HCT116 (cell line): ENCODE results near the gene ZNF83. TPM values are rescaled to one million over a fixed set of nuclear protein-coding genes. Genes with fewer than 3 reads are reported as not detected.

Source experiments
- ATAC-seq: fragments of 200-7000 bp; cut with Tn5 transposase; 2 replicates; pipeline ENCODE4 v1.9.1; 2020; ENCODE audit warnings: mild to moderate bottlenecking, moderate library complexity
- BruUV-seq: library from RNA; stranded (reverse); fragments of 400-500 nt; replicated peaks from 2 replicates; lab custom pipeline; 2021; lab: Mats Ljungman, UMichigan
- CTCF ChIA-PET: fragments of 300-600 bp; sonication (Branson Sonifier 250); formaldehyde crosslinking; loops from one replicate; lab custom pipeline; 2021; ENCODE audit warnings: antibody characterized with exemption; lab: Charles Lee
- POLR2A ChIA-PET: fragments of 300-600, 350-600 bp; sonication (Branson Sonifier 250); formaldehyde crosslinking; loops from one replicate; lab custom pipeline; 2021; ENCODE audit warnings: antibody characterized with exemption; lab: Charles Lee
- RAD21 ChIA-PET, 2 experiments: fragments of 300-600 bp; sonication (Branson Sonifier 250); formaldehyde crosslinking; loops; one replicate each; lab custom pipeline; 2023; ENCODE audit warnings: low total read pairs in 2 of 2; ENCODE audit not compliant: uncharacterized antibody in 2 of 2, unreplicated experiment in 2 of 2, low non-redundant PET in 1 of 2; lab: Charles Lee
- DNase-seq: peaks from one replicate; pipeline ENCODE4 v3.0.0-alpha.2; 2010; ENCODE audit warnings: low read depth, low spot score
- H2AFZ ChIP-seq: fragments of 200-600 bp; shearing (Covaris generic), sonication (generic); 2 replicates; pipeline ENCODE4 v1.6.1; 2017; ENCODE audit warnings: low read depth, mixed run types, mixed read lengths, antibody characterized with exemption, low read length; ENCODE audit not compliant: poor library complexity, severe bottlenecking
- H3K27ac ChIP-seq: 2 replicates; pipeline ENCODE4 v1.5.1; 2012; ENCODE audit warnings: low read depth, low read length
- H3K27me3 ChIP-seq: fragments of 200-600 bp; sonication (generic); 2 replicates; pipeline ENCODE4 v1.6.1; 2016; ENCODE audit warnings: mixed run types, low read length, mixed read lengths; ENCODE audit not compliant: insufficient read depth
- H3K36me3 ChIP-seq, 2 experiments: fragments of 200-500 bp in 1 of 2; fragments of 200-600 bp in 1 of 2; sonication (Bioruptor generic) in 1 of 2; sonication (generic) in 1 of 2; 2 replicates each; pipeline versions ENCODE4 v1.5.1 to v1.6.1; 2014 to 2016; ENCODE audit warnings: low read length in 2 of 2, inconsistent platforms in 1 of 2, mixed read lengths in 1 of 2, mixed run types in 1 of 2; ENCODE audit not compliant: insufficient read depth in 2 of 2, control insufficient read depth in 1 of 2
- H3K4me1 ChIP-seq, 2 experiments: fragments of 200-600 bp in 1 of 2; sonication (generic) in 1 of 2; 2 replicates each; pipeline versions ENCODE4 v1.5.1 to v1.6.1; 2012 to 2017; ENCODE audit warnings: low read length in 2 of 2, inconsistent platforms in 1 of 2, mild to moderate bottlenecking in 1 of 2, mixed read lengths in 1 of 2, mixed run types in 1 of 2, moderate library complexity in 1 of 2; ENCODE audit not compliant: insufficient read depth in 2 of 2, control insufficient read depth in 1 of 2
- H3K4me2 ChIP-seq: fragments of 200-600 bp; sonication (generic); 2 replicates; pipeline ENCODE4 v1.6.1; 2017; ENCODE audit warnings: mixed run types, low read length, mixed read lengths
- H3K4me3 ChIP-seq, 2 experiments: fragments of 200-600 bp in 1 of 2; sonication (generic) in 1 of 2; replicated peaks in 1 of 2; 2 replicates each; pipeline ENCODE4 v1.5.1; 2011 to 2016; ENCODE audit warnings: low read length in 2 of 2, control low read depth in 1 of 2, low read depth in 1 of 2, mild to moderate bottlenecking in 1 of 2, mixed read lengths in 1 of 2, mixed run types in 1 of 2
- H3K79me2 ChIP-seq: fragments of 200-600 bp; sonication (generic); 2 replicates; pipeline ENCODE4 v1.6.1; 2017; ENCODE audit warnings: mild to moderate bottlenecking, mixed run types, low read length, moderate library complexity, mixed read lengths; ENCODE audit not compliant: insufficient read depth
- H3K9ac ChIP-seq: fragments of 200-600 bp; sonication (generic); 2 replicates; pipeline ENCODE4 v1.6.1; 2016; ENCODE audit warnings: low read length, mixed read lengths
- H3K9me2 ChIP-seq: fragments of 200-600 bp; sonication (generic), shearing (Covaris generic); 2 replicates; pipeline ENCODE4 v1.6.1; 2017; ENCODE audit warnings: mixed run types, mild to moderate bottlenecking, moderate library complexity; ENCODE audit not compliant: insufficient read depth
- H3K9me3 ChIP-seq, 2 experiments: fragments of 200-500 bp in 1 of 2; fragments of 200-600 bp in 1 of 2; sonication (Bioruptor generic) in 1 of 2; sonication (generic) in 1 of 2; 2 replicates each; pipeline ENCODE4 v1.6.1; 2014 to 2017; ENCODE audit warnings: low read length in 2 of 2, mixed read lengths in 2 of 2, inconsistent platforms in 1 of 2, low read depth in 1 of 2, mild to moderate bottlenecking in 1 of 2, mixed run types in 1 of 2, moderate library complexity in 1 of 2; ENCODE audit not compliant: control insufficient read depth in 1 of 2, insufficient read depth in 1 of 2
- H4K20me1 ChIP-seq: fragments of 200-600 bp; sonication (generic), shearing (Covaris generic); 2 replicates; pipeline ENCODE4 v1.6.1; 2017; ENCODE audit warnings: mixed run types, mild to moderate bottlenecking, moderate library complexity; ENCODE audit not compliant: insufficient read depth
- ATF3 ChIP-seq: IDR thresholded peaks from 2 replicates; pipeline ENCODE4 v1.6.1; 2012
- CBX3 ChIP-seq: IDR thresholded peaks from 2 replicates; pipeline ENCODE4 v1.6.1; 2012; ENCODE audit warnings: low read depth
- EGR1 ChIP-seq: IDR thresholded peaks from 2 replicates; pipeline ENCODE4 v1.6.1; 2012; ENCODE audit warnings: low read depth
- ELF1 ChIP-seq: IDR thresholded peaks from 2 replicates; pipeline ENCODE4 v1.6.1; 2012; ENCODE audit warnings: low read depth, borderline replicate concordance
- EZH2 ChIP-seq: fragments of 200-600 bp; sonication (generic); IDR thresholded peaks from 2 replicates; pipeline ENCODE4 v1.6.1; 2017; ENCODE audit warnings: antibody characterized with exemption, mixed run types
- FOSL1 ChIP-seq: IDR thresholded peaks from 2 replicates; pipeline ENCODE4 v1.6.1; 2012; ENCODE audit warnings: low read depth
- JUND ChIP-seq: IDR thresholded peaks from 2 replicates; pipeline ENCODE4 v1.6.1; 2012
- MAX ChIP-seq: IDR thresholded peaks from 2 replicates; pipeline ENCODE4 v1.6.1; 2012
- POLR2AphosphoS5 ChIP-seq: IDR thresholded peaks from 2 replicates; pipeline ENCODE4 v1.6.1; 2011; ENCODE audit warnings: mild to moderate bottlenecking, low read depth, low read length, moderate library complexity
- RAD21 ChIP-seq: IDR thresholded peaks from 2 replicates; pipeline ENCODE4 v1.6.1; 2012; ENCODE audit warnings: low read depth, mild to moderate bottlenecking
- SIN3A ChIP-seq: IDR thresholded peaks from 2 replicates; pipeline ENCODE4 v1.6.1; 2012; ENCODE audit warnings: low read depth
- SP1 ChIP-seq: IDR thresholded peaks from 2 replicates; pipeline ENCODE4 v1.6.1; 2012; ENCODE audit warnings: low read depth
- SRF ChIP-seq: IDR thresholded peaks from 2 replicates; pipeline ENCODE4 v1.6.1; 2012; ENCODE audit warnings: low read depth
- TCF7L2 ChIP-seq: IDR thresholded peaks from 2 replicates; pipeline ENCODE4 v1.7.0; 2011; ENCODE audit warnings: borderline replicate concordance, inconsistent platforms; ENCODE audit not compliant: insufficient read depth, insufficient read length; ENCODE audit errors: extremely low read depth
- YY1 ChIP-seq: IDR thresholded peaks from 2 replicates; pipeline ENCODE4 v1.6.1; 2011; ENCODE audit warnings: low read length, low read depth, moderate library complexity, mild to moderate bottlenecking; ENCODE audit not compliant: insufficient replicate concordance; ENCODE audit errors: extremely low read depth
- ZFX ChIP-seq: fragments of 450-650 bp; IDR thresholded peaks from 2 replicates; pipeline ENCODE4 v1.6.1; 2017
- ZNF274 ChIP-seq: fragments of 200-500 bp; sonication (Bioruptor generic); IDR thresholded peaks from 2 replicates; pipeline ENCODE4 v1.6.1; 2014; ENCODE audit warnings: mild to moderate bottlenecking, low read depth, low read length, inconsistent platforms
- intact Hi-C: fragments of 100-400 bp; cut with micrococcal nuclease; formaldehyde crosslinking; loops from 2 replicates; pipeline ENCODE4 v1.10.0; 2022
- total RNA-seq: library from RNA; stranded (reverse); gene quantifications from one replicate; pipeline ENCODE4 v1.2.1, GENCODE V29; 2021; ENCODE audit not compliant: unreplicated experiment

The ZNF83 gene
- total RNA-seq, 1 experiment from 2014 or later: 34.2 TPM

- TF ChIP-seq ATF3 (no peak), JUND (no peak), CBX3 (no peak)
These were observed 29.8 kb upstream of the ZNF83 start (continued) for GRCh38 chr19:52667972-52668371.

- no peaks in the 10 kb centered on the region; a peak in 1 of 4 replicates for H3K9me3 ChIP-seq
- ChIA-PET RAD21 (no interaction called here), POLR2A (no interaction called here), CTCF (no interaction called here)
- TF ChIP-seq ATF3: no peak
- no peak for TF ChIP-seq CBX3
- TF ChIP-seq ELF1: no peak
- no peak for TF ChIP-seq POLR2AphosphoS5
- TF ChIP-seq ZNF274: no peak
- no peak for TF ChIP-seq SRF
- no peak for TF ChIP-seq ZFX
- no peak for TF ChIP-seq YY1
- no peak for TF ChIP-seq SIN3A
- TF ChIP-seq EGR1: no peak
- TF ChIP-seq EZH2: no peak
- no peak for TF ChIP-seq SP1
- no peak for TF ChIP-seq JUND
- TF ChIP-seq TCF7L2: no peak
- no peak for TF ChIP-seq FOSL1
- no peak for TF ChIP-seq MAX
- TF ChIP-seq RAD21: no peak
- intact Hi-C loops: no loop called here
- BruUV-seq: no TSS peak
- no peak overlapping the region for H3K4me3 ChIP-seq
- no peak overlapping the region for H3K9ac ChIP-seq
- no peaks in the 10 kb centered on the region for H3K27me3 ChIP-seq
- DNase-seq: no peak
- no peak for ATAC-seq
- H3K4me2 ChIP-seq: no peak overlapping the region
- H2AFZ ChIP-seq: no peak overlapping the region
- H3K9me2 ChIP-seq: no peaks in the 10 kb centered on the region
- peaks cover 0 to 71% of the 10 kb centered on the region in 2 experiments; a peak in 2 of 4 replicates for H3K4me1 ChIP-seq
- H3K79me2 ChIP-seq: peaks cover 83% of the 10 kb centered on the region
- H3K36me3 ChIP-seq: peaks cover 0 to 15% of the 10 kb centered on the region in 2 experiments; a peak in 2 of 4 replicates
- no peak overlapping the region for H3K27ac ChIP-seq
- no peaks in the 10 kb centered on the region for H4K20me1 ChIP-seq
These were observed 28.4 kb upstream of the ZNF83 start for GRCh38 chr19:52666506-52666905.
